COR-L47 (cell line): ENCODE results near the gene TLE5.
"Not testable (repeated sequence)": the region's sequence is repeated elsewhere in the genome, so short reads cannot be mapped to it uniquely, and the experiment has no call there.

Experiments used
- DNase-seq: peaks from one replicate; lab custom pipeline; 2025; lab: John Stamatoyannopoulos, UW

TLE5 gene

DNA sequence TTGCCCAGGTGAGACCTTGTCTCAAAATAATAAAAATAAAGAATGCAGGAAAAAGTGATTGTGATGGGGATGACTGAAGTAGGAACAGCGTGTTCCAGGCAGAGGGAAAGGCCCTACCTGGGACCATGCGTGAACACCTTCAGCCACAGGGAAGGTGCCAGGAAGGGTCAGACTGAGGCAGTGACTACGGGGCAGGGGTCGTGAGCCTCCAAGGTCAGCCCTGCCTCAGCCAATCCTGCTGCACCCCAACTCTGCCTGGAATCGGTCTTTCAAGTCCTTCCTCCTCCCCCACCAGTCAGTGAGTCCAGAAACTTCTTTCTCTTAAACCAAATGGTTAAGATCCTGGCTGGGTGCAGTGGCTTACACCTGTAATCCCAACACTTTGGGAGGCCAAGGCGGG is 17.1 kb downstream of the TLE5 start:
- no peak for DNase-seq

- no peak for DNase-seq
These were observed 19.6 kb downstream of the TLE5 start for GRCh38 chr19:3042621-3043267.

DNA sequence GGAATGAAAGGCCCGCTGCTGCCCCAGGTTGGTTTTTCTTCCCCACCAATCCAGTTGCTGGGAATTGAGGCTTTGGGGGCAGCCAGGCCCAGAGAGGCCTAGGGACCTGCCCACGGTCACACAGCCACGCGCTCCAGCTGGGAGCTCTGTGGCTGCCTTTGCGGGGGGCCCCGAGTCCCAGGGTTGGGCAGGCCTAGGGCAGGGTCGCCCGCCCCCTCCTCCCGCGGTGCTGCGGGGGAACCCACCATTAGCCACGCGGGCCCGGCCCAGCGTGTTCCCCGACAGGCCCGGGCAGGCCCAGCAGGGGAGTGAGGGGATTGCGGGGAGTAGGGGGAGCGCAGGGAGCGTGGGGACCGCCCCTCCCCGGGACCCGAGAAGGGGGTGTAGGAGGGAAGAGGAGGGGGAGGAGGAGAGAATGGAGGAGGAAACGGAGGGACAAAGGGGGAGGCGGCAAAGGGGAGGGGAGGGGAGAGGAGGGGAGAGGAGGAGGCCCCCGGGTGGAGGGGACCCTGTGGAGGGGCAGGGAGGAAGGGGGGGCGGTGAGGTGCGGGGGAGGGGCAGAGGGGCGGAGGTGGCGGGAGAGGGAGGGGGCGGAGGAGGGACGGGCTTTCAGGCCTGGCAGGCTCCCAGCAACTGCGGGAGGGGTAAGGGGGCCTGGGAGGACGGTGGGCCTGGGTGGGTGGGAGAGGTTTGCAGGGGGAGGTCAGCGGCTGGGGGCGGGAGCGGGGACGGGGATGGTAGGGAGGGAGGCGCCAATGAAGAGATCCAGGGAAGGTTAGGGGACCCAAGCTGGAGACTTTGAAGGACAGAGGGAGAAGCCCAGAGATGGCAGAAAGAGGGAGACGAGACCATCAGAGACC is 20.3 kb downstream of the TLE5 start:
- DNase-seq = no peak

GRCh38 chr19:3041327-3041726 is 21.0 kb downstream of the TLE5 start:
- DNase-seq = no peak

DNA sequence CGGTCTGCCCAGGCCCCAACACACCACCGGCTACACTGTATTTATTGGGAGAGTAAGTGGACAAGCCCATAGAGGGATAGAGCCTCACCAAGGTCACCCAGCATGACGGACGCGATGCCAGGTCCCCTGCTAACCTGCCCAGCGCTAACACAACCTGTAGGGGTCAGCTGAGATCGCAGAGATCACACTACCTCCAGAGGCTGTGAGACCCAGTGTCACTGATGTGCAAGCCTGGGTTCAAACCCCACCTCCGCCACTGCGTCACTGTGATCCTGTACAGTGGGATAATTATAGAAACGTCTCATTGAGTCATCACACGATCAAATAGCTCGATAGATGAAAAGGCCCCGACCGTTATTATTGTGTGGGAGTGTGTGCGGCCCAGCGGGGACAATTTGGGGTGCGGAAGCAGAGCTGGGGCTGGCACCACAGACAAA is 22.6 kb downstream of the TLE5 start:
- no peak for DNase-seq

DNA sequence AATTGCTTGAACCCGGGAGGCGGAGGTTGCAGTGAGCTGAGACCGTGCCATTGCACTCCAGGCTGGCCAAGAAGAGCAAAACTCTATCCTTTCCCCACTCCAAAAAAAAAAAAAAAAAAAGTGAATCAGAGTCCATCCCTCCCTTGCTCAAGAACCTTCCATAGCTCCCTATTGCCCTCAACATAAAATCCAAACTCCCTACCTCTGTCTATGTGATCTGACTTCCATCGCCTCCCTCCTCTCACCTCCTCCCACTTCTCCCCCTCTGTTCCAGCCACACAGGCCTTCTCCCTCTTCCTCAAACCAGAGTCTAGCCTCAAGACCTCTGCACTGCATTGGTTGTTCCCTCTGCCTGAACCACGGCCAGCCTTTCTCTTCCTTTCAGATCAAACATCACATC is 23.2 kb downstream of the TLE5 start:
- no peak for DNase-seq

DNA sequence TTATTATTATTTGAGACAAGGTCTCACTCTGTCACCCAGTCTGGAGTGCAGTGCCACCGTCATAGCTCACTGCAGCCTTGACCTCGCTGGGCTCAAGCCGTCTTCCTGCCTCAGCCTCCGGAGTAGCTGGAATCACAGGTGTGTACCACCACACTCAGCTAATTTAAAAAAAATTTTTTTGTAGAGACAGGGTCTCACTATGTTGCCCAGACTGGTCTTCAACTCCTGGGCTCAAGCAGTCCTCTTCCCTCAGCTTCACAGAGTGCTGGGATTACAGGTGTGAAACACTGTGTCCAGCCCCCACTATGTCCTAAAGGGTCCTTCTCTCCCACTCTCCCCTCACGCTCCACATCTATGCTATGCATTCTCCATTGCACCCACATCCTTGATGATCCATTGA is 24.1 kb downstream of the TLE5 start:
- DNase-seq = no peak

- DNase-seq = not testable (repeated sequence)
These were observed 25.2 kb downstream of the TLE5 start for GRCh38 chr19:3036977-3037544.

GRCh38 chr19:3036119-3036976 is 25.9 kb downstream of the TLE5 start:
- peak; percentile 92 for DNase-seq

- peak; percentile 99 for DNase-seq
These were observed 26.7 kb downstream of the TLE5 start for GRCh38 chr19:3035542-3036118.

- DNase-seq = no peak
These were observed 27.4 kb downstream of the TLE5 start for GRCh38 chr19:3034656-3035541.

- no peak for DNase-seq
These were observed 28.0 kb downstream of the TLE5 start for GRCh38 chr19:3034406-3034655.

GRCh38 chr19:3033595-3034405 is 28.5 kb downstream of the TLE5 start:
- no peak for DNase-seq

DNA sequence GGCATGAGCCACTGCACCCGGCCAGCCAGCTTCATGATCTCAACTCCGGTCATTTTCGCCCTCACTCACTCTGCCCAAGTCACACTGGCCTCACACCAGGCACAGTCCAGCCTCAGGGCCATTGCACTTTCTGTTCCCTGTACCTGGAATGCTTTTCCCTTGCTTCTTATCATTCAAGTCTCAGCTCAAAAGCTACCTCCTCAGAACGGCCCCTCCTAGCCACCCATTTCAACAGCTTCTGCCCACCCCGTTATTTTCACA is 30.8 kb downstream of the TLE5 start:
- DNase-seq = no peak

GRCh38 chr19:3029065-3029923 is 33.0 kb downstream of the TLE5 start, which contains the start of gene TLE2:
Gene TLE2 (minus strand): TSS chr19:3029280. CDS start chr19:3028904, 376 bp downstream.
- DNase-seq = no peak

DNA sequence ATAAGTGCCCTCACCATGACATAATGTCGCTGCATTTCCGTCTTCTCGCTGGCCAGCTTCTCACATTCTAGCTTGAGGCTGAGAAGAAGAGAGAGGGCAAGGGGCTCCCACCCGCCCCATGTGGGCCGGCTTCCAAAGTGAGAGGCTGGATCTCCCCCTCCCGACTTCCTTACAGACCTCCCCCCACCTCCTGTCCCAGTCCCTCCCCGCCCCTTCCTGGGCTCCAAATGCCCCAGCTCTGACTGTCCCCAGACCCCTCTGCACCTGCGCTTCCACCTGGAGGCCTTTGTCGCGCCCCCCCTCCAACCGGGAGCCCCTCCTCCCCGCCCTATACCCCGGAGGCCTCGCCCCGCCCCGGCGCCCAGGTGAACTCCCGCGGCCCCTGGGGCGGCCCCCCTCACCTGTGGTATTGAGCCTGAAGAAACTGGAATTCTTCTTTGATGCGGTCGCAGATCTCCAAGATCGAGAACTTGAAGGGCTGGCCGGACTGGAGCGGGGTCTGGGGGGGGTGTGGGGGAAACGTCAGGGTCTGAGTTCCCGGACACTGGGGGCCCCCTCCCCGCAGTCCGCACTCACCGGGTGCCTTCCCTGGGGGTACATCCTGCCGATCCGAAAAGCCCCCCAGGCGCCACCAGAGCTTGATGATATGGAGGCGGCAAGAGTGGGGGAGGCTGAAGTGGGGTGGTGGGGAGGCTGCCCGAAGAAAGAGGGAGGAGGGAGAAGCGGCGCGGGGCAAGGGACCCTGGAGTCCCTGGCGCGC is 33.8 kb downstream of the TLE5 start:
- no peak for DNase-seq

DNA sequence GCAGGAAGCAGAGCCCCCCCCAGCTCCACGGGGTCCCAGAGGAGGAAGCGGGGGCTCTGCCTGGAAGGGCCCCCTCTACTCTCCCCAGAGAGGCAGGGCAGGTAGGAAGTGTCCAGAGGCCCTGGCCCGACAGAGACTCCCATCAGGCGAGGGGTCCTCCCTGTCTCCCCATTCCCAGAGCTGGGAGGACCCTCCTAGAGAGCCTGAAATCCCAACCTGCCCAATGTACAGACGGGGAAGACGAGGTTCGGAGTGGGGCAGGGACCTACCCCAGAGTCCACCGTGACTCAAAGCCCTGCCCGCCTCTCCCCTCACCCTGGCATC is 34.4 kb downstream of the TLE5 start:
- no peak for DNase-seq

- DNase-seq = no peak
These were observed 35.0 kb downstream of the TLE5 start for GRCh38 chr19:3027292-3027691.

DNA sequence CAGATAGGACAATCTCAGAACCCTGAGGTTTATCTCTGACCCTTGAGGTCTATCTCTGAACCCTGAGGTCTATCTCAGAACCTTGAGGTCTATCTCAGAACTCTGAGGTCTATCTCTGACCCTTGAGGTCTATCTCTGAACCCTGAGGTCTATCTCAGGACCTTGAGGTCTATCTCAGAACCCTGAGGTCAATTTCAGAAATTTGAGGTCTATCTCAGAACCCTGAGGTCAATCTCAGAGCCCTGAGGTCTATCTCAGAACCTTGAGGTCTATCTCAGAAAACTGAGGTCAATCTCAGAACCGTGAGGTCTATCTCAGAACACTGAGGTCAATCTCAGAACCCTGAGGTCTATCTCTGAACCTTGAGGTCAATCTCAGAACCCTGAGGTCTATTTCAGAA is 35.5 kb downstream of the TLE5 start:
- no peak for DNase-seq
